Vagina (tissue), 2 donors: ENCODE results near the gene GFRA1. TPM values are rescaled to one million over a fixed set of nuclear protein-coding genes. Genes with fewer than 3 reads are reported as not detected.

Experiments used
- DNase-seq, 2 donors: peaks; one replicate each; pipeline ENCODE4 v3.0.0-alpha.2; 2017; ENCODE audit errors: extremely low spot score in 2 of 2
- H3K27ac ChIP-seq: fragments of 200-600 bp; sonication (generic); one replicate; pipeline ENCODE4 v1.5.1; 2019
- H3K27me3 ChIP-seq: fragments of 200-600 bp; sonication (generic); one replicate; pipeline ENCODE4 v1.5.1; 2019
- H3K36me3 ChIP-seq, 2 donors: fragments of 200-600 bp; sonication (generic); one replicate each; pipeline ENCODE4 v1.5.1; 2017 to 2019
- H3K4me1 ChIP-seq: fragments of 200-600 bp; sonication (generic); one replicate; pipeline ENCODE4 v1.5.1; 2019
- H3K4me3 ChIP-seq, 2 donors: fragments of 200-600 bp; sonication (generic); 1 replicate in 1 of 2; 2 replicates in 1 of 2; pipeline ENCODE4 v1.5.1; 2016 to 2019
- H3K9me3 ChIP-seq: fragments of 200-600 bp; sonication (generic); one replicate; pipeline ENCODE4 v1.5.1; 2019
- CTCF ChIP-seq, 3 experiments: fragments of 450-650 bp in 2 of 3; fragments of 200-600 bp in 1 of 3; sonication (generic) in 1 of 3; IDR thresholded peaks; one replicate each; pipeline ENCODE4 v1.5.1; 2017 to 2019; ENCODE audit warnings: antibody characterized with exemption in 3 of 3, mild to moderate bottlenecking in 2 of 3, moderate library complexity in 2 of 3
- POLR2A ChIP-seq, 2 donors: fragments of 450-650 bp; IDR thresholded peaks; one replicate each; pipeline ENCODE4 v1.6.1; 2017; ENCODE audit warnings: antibody characterized with exemption in 2 of 2, mild to moderate bottlenecking in 2 of 2, moderate library complexity in 2 of 2
- POLR2AphosphoS5 ChIP-seq, 2 donors: sonication (generic); formaldehyde crosslinking; IDR thresholded peaks; one replicate each; pipeline ENCODE4 v1.9.0; 2017; ENCODE audit warnings: antibody characterized with exemption in 2 of 2, mild to moderate bottlenecking in 2 of 2, low read depth in 1 of 2; ENCODE audit not compliant: insufficient read depth in 1 of 2
- intact Hi-C: fragments of 100-400 bp; cut with DNase I; formaldehyde crosslinking; loops from one replicate; pipeline ENCODE4 v1.15.1; 2023
- total RNA-seq: library from RNA; depleted of rRNA; stranded (reverse); fragments of >200 nt; gene quantifications from one replicate; pipeline ENCODE4 v1.2.3, GENCODE V29; 2016

The GFRA1 gene
- total RNA-seq, 1 donor from 2014 or later, result 57.7 TPM

GRCh38 chr10:116029826-116030225 lies 243.2 kb downstream of the GFRA1 start:
- intact Hi-C loops, result no loop called here
- no peak overlapping the region for H3K4me3 ChIP-seq
- DNase-seq, result no peak
- no peaks in the 10 kb centered on the region for H3K36me3 ChIP-seq
- no peaks in the 10 kb centered on the region for H3K4me1 ChIP-seq
- H3K9me3 ChIP-seq, result no peaks in the 10 kb centered on the region
- TF ChIP-seq CTCF (IDR thresholded peaks at IDR 0.05) (no peak), POLR2A (IDR thresholded peaks at IDR 0.05) (no peak), POLR2AphosphoS5 (IDR thresholded peaks at IDR 0.05; ENCODE audit: insufficient read depth in 1 of 2, low read depth in 1 of 2) (no peak)
- H3K27ac ChIP-seq, result no peak overlapping the region
- H3K27me3 ChIP-seq, result no peaks in the 10 kb centered on the region

GRCh38 chr10:116027355-116027754 lies 245.7 kb downstream of the GFRA1 start:
- intact Hi-C loops, result no loop called here
- DNase-seq, result no peak
- Histone ChIP-seq H3K27me3 (no peaks in the 10 kb centered on the region), H3K36me3 (no peaks in the 10 kb centered on the region), H3K4me3 (no peak overlapping the region), H3K9me3 (no peaks in the 10 kb centered on the region), H3K4me1 (no peaks in the 10 kb centered on the region), H3K27ac (no peak overlapping the region)
- no peak for TF ChIP-seq CTCF (IDR thresholded peaks at IDR 0.05)
- TF ChIP-seq POLR2AphosphoS5 (IDR thresholded peaks at IDR 0.05; ENCODE audit: insufficient read depth in 1 of 2, low read depth in 1 of 2), result no peak
- TF ChIP-seq POLR2A (IDR thresholded peaks at IDR 0.05), result no peak

- intact Hi-C loops, result no loop called here
- H3K27me3 ChIP-seq, result no peaks in the 10 kb centered on the region
- H3K36me3 ChIP-seq, result no peaks in the 10 kb centered on the region
- H3K4me1 ChIP-seq, result no peaks in the 10 kb centered on the region
- no peak overlapping the region for H3K27ac ChIP-seq
- no peak overlapping the region for H3K4me3 ChIP-seq
- no peaks in the 10 kb centered on the region for H3K9me3 ChIP-seq
- TF ChIP-seq POLR2AphosphoS5 (IDR thresholded peaks at IDR 0.05; ENCODE audit: insufficient read depth in 1 of 2, low read depth in 1 of 2) (no peak), POLR2A (IDR thresholded peaks at IDR 0.05) (no peak), CTCF (IDR thresholded peaks at IDR 0.05) (no peak)
- no peak for DNase-seq
Measured at GRCh38 chr10:116026725-116027124, 246.3 kb downstream of the GFRA1 start.

- intact Hi-C loops, result no loop called here
- Histone ChIP-seq H3K4me3 (no peak overlapping the region), H3K27ac (no peak overlapping the region), H3K36me3 (no peaks in the 10 kb centered on the region), H3K4me1 (no peaks in the 10 kb centered on the region), H3K9me3 (no peaks in the 10 kb centered on the region), H3K27me3 (no peaks in the 10 kb centered on the region)
- no peak for DNase-seq
- TF ChIP-seq CTCF (IDR thresholded peaks at IDR 0.05) (no peak), POLR2A (IDR thresholded peaks at IDR 0.05) (no peak), POLR2AphosphoS5 (IDR thresholded peaks at IDR 0.05; ENCODE audit: insufficient read depth in 1 of 2, low read depth in 1 of 2) (no peak)
Measured at GRCh38 chr10:116026315-116026714, 246.7 kb downstream of the GFRA1 start.

GRCh38 chr10:116024271-116024878 lies 248.6 kb downstream of the GFRA1 start:
- Histone ChIP-seq H3K27me3 (no peaks in the 10 kb centered on the region), H3K9me3 (no peaks in the 10 kb centered on the region), H3K27ac (no peak overlapping the region), H3K4me1 (no peaks in the 10 kb centered on the region), H3K4me3 (no peak overlapping the region), H3K36me3 (no peaks in the 10 kb centered on the region)
- DNase-seq, result no peak
- no peak for TF ChIP-seq POLR2AphosphoS5 (IDR thresholded peaks at IDR 0.05; ENCODE audit: insufficient read depth in 1 of 2, low read depth in 1 of 2)
- TF ChIP-seq POLR2A (IDR thresholded peaks at IDR 0.05), result no peak
- TF ChIP-seq CTCF (IDR thresholded peaks at IDR 0.05), result no peak
- intact Hi-C loops, result no loop called here
